Stimulated activated CD4-positive, alpha-beta T cell treated with anti-CD3 and anti-CD28 coated beads, Interleukin-15, amount 100 ng/mL, for 48 hours (primary cell): ENCODE data around the gene ADAP1.

Source experiments
- DNase-seq, 2 donors: peaks; one replicate each; pipeline ENCODE4 v3.0.0-alpha.2; 2020; ENCODE audit warnings: low read depth in 2 of 2

Gene ADAP1

DNA sequence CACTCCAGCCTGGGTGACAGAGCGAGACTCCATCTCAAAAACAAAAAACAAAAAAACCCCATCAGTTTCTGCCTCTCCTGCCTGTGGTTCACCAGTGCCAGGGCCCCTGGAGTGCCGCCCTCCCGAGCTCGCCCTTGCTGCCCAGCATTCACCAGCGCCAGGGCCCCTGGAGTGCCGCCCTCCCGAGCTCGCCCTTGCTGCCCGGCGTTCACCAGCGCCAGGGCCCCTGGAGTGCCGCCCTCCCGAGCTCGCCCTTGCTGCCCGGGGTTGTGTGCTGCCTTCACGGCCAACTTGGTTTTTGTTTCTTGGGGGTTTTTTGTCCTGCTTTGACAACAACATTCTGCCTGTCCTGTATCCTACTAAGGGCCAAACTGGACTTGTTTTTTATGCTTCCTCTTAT lies 91.4 kb downstream of the ADAP1 start:
- DNase-seq: no peak

DNA sequence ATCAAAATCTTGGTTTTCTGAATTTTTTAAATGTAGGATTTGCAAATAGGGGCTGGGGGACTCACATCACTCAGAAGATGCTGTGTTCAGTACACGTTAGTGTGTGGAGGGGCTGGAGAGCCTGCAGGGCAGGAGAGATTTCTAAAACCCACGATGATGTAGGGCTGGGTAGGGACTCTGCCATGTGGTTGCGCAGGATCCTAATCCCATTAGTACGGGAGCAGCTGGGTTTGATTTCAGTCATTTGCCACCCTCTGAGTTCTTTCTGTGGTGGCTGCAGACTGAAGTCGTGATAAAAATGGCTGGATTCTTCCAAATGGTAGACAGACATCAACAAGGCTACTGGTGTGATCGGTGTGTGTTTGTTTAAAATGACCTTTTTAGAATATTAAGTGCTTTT lies 92.3 kb downstream of the ADAP1 start:
- DNase-seq: no peak

- DNase-seq: no peak
Measured at GRCh38 chr7:861222-861621, 93.3 kb downstream of the ADAP1 start.

DNA sequence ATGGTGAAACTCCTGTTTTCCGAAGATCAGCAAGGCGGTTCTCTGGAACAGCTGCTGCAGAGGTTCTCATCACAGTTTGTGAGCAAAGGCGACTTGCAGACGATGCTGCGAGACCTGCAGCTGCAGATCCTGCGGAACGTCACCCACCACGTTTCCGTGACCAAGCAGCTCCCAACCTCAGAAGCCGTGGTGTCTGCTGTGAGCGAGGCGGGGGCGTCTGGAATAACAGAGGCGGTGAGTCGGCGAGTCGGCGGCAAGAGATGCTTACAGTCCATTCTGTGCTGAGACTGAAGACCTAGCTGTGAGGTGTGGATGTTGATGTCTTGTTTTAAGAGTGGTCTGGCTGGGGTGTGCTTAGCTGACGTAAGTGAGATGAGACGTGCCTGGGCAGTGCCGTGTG lies 94.3 kb downstream of the ADAP1 start:
- DNase-seq: no peak

DNA sequence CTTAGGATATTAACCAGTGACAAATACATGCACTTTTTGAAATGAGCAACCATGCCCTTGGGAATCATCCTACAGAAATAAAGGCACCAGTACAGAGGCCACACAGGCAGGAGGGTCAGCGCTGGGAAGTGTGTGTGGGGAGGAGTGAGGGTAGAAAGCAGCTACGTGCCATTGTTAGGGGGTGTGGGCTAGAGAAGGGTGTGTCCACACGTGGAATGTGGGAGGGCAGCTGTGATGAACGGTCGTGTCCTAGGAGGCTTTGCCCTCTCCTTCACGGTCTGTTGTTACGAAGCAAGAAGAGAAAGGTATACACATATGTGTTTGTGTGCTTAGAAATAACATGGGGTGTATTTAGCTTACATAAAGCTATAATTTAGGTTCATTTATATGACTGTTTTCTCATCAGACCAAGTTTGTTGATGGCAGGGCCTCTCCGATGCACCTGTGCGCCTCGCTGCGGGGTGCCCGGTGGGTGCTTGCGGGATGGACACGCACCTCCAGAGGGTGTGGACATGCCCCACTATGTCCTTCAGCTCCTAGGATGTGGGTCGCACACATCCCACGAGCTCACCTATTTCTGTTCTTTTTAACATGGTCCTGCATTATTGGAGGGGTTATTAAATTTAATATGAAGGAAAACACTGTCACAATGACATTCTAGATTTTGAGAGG lies 95.0 kb downstream of the ADAP1 start:
- no peak for DNase-seq

- no peak for DNase-seq
Measured at GRCh38 chr7:857661-858060, 96.8 kb downstream of the ADAP1 start.

DNA sequence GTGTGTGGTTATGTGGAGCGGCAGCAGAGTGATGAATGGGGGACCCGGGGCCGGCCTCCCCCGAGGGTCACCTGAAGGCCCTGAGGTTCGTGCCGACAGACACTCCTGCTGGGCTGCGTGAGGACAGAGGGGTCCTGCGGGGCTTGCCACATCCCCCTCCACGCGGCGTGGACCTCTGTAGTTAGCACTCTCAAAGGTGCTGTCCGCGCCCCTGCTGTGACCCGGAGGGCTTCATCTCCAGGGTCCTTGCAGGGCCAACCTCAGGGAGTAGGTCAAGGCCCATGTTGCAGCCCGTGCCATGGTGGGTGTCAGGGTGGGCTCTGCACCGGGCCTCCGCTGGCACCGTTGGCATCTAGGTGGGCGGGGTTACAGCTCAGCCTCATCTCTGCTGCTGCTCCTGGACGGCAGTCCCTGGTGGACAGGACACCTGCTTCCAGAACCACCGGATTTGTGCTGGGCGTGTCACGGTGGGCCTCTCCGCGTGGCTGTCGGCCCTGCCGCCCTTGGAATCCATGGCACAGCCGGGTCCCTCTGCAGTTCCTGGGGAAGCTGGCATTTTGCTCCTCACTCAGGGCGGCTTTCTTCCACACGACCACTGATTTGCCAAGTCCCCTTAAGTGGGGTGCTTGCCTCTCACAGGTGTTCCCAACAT lies 97.9 kb downstream of the ADAP1 start:
- no peak for DNase-seq

GRCh38 chr7:855686-856369 lies 98.7 kb downstream of the ADAP1 start:
- DNase-seq: no peak

GRCh38 chr7:854118-854775 lies 100.2 kb downstream of the ADAP1 start:
- no peak for DNase-seq

- DNase-seq: no peak
Measured at GRCh38 chr7:853366-854117, 100.9 kb downstream of the ADAP1 start.

DNA sequence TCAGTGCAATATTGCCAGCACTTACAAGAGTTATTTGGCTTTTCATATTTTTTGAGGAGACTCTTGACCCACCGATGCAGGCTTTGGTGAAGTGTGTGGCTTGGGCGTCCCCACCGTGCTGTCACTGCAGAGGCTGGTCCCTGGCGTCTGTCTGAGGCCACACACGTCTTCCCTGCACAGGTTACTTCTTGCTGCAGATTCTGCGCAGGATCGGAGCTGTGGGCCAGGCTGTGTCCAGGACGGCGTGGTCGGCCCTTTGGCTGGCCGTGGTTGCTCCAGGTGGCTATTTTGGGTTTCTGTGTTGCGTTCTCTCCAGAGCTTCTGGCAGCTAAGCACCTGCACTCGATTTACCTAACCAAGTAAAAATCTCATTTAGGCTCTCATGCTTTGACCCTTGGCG lies 103.3 kb downstream of the ADAP1 start:
- DNase-seq: no peak

GRCh38 chr7:849781-850180 lies 104.7 kb downstream of the ADAP1 start:
- DNase-seq: no peak

GRCh38 chr7:849145-849544 lies 105.3 kb downstream of the ADAP1 start:
- DNase-seq: no peak
